Erythroblast (primary cell): ENCODE results near the gene DDX54.

Experiments used
- GATA1 ChIP-seq: IDR thresholded peaks from 2 replicates; pipeline ENCODE4 v1.6.1; 2011; ENCODE audit warnings: low read depth, mild to moderate bottlenecking, control low read depth, low read length, moderate library complexity
- POLR2A ChIP-seq: IDR thresholded peaks from 2 replicates; pipeline ENCODE4 v1.6.1; 2011; ENCODE audit warnings: mild to moderate bottlenecking, low read length

DNA sequence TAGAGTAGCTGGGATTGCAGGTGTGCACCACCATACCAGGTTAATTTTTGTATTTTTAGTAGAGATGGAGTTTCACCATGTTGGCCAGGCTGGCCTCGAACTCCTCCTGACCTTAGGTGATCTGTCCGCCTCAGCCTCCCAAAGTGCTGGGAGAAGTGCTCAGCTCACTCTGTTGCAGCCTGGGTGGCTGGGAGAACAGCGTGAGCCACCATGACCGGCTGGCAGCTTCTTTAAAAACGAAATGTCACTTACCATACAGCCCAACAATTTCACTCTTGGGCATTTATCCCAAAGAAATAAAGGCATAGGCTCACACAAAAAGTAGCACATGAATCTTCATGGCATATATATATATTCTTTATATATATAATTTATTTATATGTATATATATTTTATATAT lies 40.5 kb downstream of the DDX54 start:
- no peak for TF ChIP-seq POLR2A
- TF ChIP-seq GATA1: no peak
